NT2/D1 (cell line): ENCODE data around the gene NUP155.

Experiments used
- SUZ12 ChIP-seq: IDR thresholded peaks from 2 replicates; pipeline ENCODE4 v1.6.1; 2011; ENCODE audit not compliant: insufficient read length, insufficient read depth; ENCODE audit errors: extremely low read depth
- YY1 ChIP-seq: IDR thresholded peaks from 2 replicates; pipeline ENCODE4 v1.6.1; 2011; ENCODE audit not compliant: insufficient read length, insufficient read depth
- ZNF274 ChIP-seq: IDR thresholded peaks from 2 replicates; pipeline ENCODE4 v1.6.1; 2011; ENCODE audit warnings: mild to moderate bottlenecking, low read depth, low read length

DNA sequence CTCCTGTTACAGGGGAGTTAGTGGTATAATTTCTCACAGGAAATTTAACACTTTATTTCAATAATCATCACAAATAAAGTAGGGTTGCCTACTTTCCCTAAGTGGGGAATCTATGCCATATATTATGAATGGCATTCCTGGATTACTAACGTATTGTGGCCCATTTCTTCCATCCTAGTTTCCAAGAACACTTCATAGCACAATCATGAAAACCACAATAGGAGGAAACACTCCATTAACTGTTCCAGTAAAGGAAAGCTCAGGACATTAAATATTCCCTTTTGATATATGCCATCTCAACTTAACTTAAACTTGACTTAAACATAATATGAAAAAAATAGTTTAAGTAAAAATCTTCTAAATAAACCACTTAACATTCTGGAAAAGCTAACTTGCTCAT, 123.9 kb downstream of the NUP155 start:
- TF ChIP-seq ZNF274, result no peak
- no peak for TF ChIP-seq SUZ12
- no peak for TF ChIP-seq YY1
